ENCODE results near the gene GPRC5A.

GPRC5A gene

GRCh38 chr12:12915656-12916055 is 24.3 kb downstream of the GPRC5A start:
- TF ChIP-seq REST (IDR thresholded peaks at IDR 0.05; ENCODE audit: insufficient read depth in 1 of 2, low read depth in 2 of 2, low read length in 2 of 2): no peak
- no peak for TF ChIP-seq FOXP2 (optimal IDR thresholded peaks at IDR 0.05; ENCODE audit: borderline replicate concordance, extremely low read depth, extremely low read length, insufficient read depth)
- no peak for TF ChIP-seq TAF1 (IDR thresholded peaks at IDR 0.05; ENCODE audit: borderline replicate concordance, insufficient read depth, low read length)
- TF ChIP-seq SIN3A (IDR thresholded peaks at IDR 0.05; ENCODE audit: borderline replicate concordance, insufficient read depth, low read length): no peak
- TF ChIP-seq POLR2AphosphoS5 (IDR thresholded peaks at IDR 0.05; ENCODE audit: low read depth, low read length): no peak

- TF ChIP-seq SIN3A (IDR thresholded peaks at IDR 0.05; ENCODE audit: borderline replicate concordance, insufficient read depth, low read length) (no peak), FOXP2 (optimal IDR thresholded peaks at IDR 0.05; ENCODE audit: borderline replicate concordance, extremely low read depth, extremely low read length, insufficient read depth) (no peak), TAF1 (IDR thresholded peaks at IDR 0.05; ENCODE audit: borderline replicate concordance, insufficient read depth, low read length) (no peak), POLR2AphosphoS5 (IDR thresholded peaks at IDR 0.05; ENCODE audit: low read depth, low read length) (no peak), REST (IDR thresholded peaks at IDR 0.05; ENCODE audit: insufficient read depth in 1 of 2, low read depth in 2 of 2, low read length in 2 of 2) (no peak)
These were observed 25.0 kb downstream of the GPRC5A start for GRCh38 chr12:12916135-12916944.

- TF ChIP-seq SIN3A (IDR thresholded peaks at IDR 0.05; ENCODE audit: borderline replicate concordance, insufficient read depth, low read length) (no peak), REST (IDR thresholded peaks at IDR 0.05; ENCODE audit: insufficient read depth in 1 of 2, low read depth in 2 of 2, low read length in 2 of 2) (no peak)
These were observed 26.2 kb downstream of the GPRC5A start for GRCh38 chr12:12917517-12917916.

- TF ChIP-seq TAF1 (IDR thresholded peaks at IDR 0.05; ENCODE audit: borderline replicate concordance, insufficient read depth, low read length) (no peak), SIN3A (IDR thresholded peaks at IDR 0.05; ENCODE audit: borderline replicate concordance, insufficient read depth, low read length) (no peak), FOXP2 (optimal IDR thresholded peaks at IDR 0.05; ENCODE audit: borderline replicate concordance, extremely low read depth, extremely low read length, insufficient read depth) (no peak), POLR2AphosphoS5 (IDR thresholded peaks at IDR 0.05; ENCODE audit: low read depth, low read length) (no peak), REST (IDR thresholded peaks at IDR 0.05; ENCODE audit: insufficient read depth in 1 of 2, low read depth in 2 of 2, low read length in 2 of 2) (no peak)
These were observed 27.5 kb downstream of the GPRC5A start for GRCh38 chr12:12918781-12919389.
